BJ (cell line): ENCODE data around the gene RAB3B. TPM values are rescaled to one million over a fixed set of nuclear protein-coding genes. Genes with fewer than 3 reads are reported as not detected.
"Not testable (repeated sequence)": the region's sequence is repeated elsewhere in the genome, so short reads cannot be mapped to it uniquely, and the experiment has no call there.

Experiments used
- CTCF ChIA-PET: fragments of 350-600 bp; formaldehyde crosslinking; extraction: SDS; loops from one replicate; lab custom pipeline; 2021; ENCODE audit warnings: antibody characterized with exemption, inconsistent platforms; lab: Yijun Ruan, JAX
- POLR2A ChIA-PET: fragments of 300-600 bp; sonication (Branson Sonifier 250); formaldehyde crosslinking; extraction: SDS; loops from one replicate; lab custom pipeline; 2021; ENCODE audit warnings: antibody characterized with exemption; lab: Charles Lee
- DNase-seq: peaks from one replicate; pipeline ENCODE4 v3.0.0-alpha.2; 2011; ENCODE audit warnings: low read depth
- H3K27me3 ChIP-seq: 2 replicates; pipeline ENCODE4 v1.6.0; 2011; ENCODE audit warnings: low read length; ENCODE audit not compliant: control insufficient read depth, insufficient read depth
- H3K36me3 ChIP-seq: 2 replicates; pipeline ENCODE4 v1.5.1; 2011; ENCODE audit warnings: low read length; ENCODE audit not compliant: control insufficient read depth, insufficient read depth
- H3K4me3 ChIP-seq: 2 replicates; pipeline ENCODE4 v1.5.1; 2011; ENCODE audit warnings: low read depth, mild to moderate bottlenecking, control low read depth, low read length
- CTCF ChIP-seq: IDR thresholded peaks from 2 replicates; pipeline ENCODE4 v1.5.1; 2011; ENCODE audit warnings: low read depth, mild to moderate bottlenecking, control low read depth, inconsistent platforms, low read length, moderate library complexity; ENCODE audit not compliant: insufficient read depth
- polyA plus RNA-seq: library from polyadenylated mRNA; depleted of rRNA; stranded (reverse); fragments of >200 nt; gene quantifications from 2 replicates; pipeline ENCODE4 v1.2.3, GENCODE V29; 2011

RAB3B gene
- polyA plus RNA-seq, 1 experiment: 27.4 TPM

GRCh38 chr1:51898090-51898734 is 92.3 kb downstream of the RAB3B start:
- no peak for TF ChIP-seq CTCF
- H3K27me3 ChIP-seq: no peaks in the 10 kb centered on the region
- ChIA-PET POLR2A (interaction anchor here (0.6 to 1.8 kb wide), 7 partner anchors 12 to 735 kb away, joined by 3 to 10 read pairs (median 5); no protein-coding TSS in a partner anchor), CTCF (interaction anchor here (1.2 to 5.7 kb wide), 14 partner anchors 9 to 106 kb away, joined by 3 to 82 read pairs (median 9); no protein-coding TSS in a partner anchor)
- peak; percentile 91 for DNase-seq
- no peak overlapping the region for H3K4me3 ChIP-seq
- H3K36me3 ChIP-seq: no peaks in the 10 kb centered on the region

DNA sequence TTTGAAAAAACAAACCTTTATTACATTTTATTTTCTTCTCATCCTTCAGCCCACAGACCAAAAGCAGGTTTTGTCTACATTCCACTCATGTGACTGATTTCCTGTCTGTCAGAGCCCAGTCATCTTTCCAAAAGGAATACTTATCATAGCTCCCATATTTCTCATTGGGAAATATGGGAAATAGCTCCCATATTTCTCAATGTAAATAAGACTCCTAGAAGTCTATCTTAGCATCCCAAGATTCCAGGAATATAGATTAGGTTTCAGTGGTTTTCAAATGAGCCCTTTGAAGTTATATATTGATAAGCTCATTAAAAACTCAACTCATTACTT is 92.8 kb downstream of the RAB3B start:
- DNase-seq: peak; percentile 83
- H3K36me3 ChIP-seq: no peaks in the 10 kb centered on the region
- no peak overlapping the region for H3K4me3 ChIP-seq
- ChIA-PET POLR2A (interaction anchor here (0.6 to 1.8 kb wide), 6 partner anchors 12 to 446 kb away, joined by 3 to 10 read pairs (median 4); no protein-coding TSS in a partner anchor), CTCF (interaction anchor here (1.0 to 5.7 kb wide), 18 partner anchors 9 to 107 kb away, joined by 3 to 82 read pairs (median 7); no protein-coding TSS in a partner anchor)
- TF ChIP-seq CTCF: no peak
- H3K27me3 ChIP-seq: no peaks in the 10 kb centered on the region

DNA sequence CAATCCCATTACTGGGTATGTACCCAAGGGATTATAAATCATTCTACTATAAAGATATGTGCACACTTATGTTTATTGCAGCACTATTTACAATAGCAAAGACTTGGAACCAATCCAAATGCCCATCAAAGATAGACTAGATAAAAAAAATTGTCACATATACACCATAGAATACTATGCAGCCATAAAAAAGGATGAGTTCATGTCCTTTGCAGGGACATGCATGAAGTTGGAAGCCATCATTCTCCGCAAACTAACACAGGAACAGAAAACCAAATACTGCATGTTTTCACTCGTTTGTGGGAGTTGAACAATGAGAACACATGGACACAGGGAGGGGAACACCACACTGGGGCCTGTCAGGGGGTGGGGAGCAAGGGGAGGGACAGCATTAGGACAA is 95.8 kb downstream of the RAB3B start:
- H3K27me3 ChIP-seq, H3K36me3 ChIP-seq, POLR2A ChIA-PET, H3K4me3 ChIP-seq, DNase-seq: not testable (repeated sequence)
- CTCF ChIA-PET: interaction anchor here (3.5 kb wide), 1 partner anchor 110 kb away, joined by 39 read pairs; no protein-coding TSS in a partner anchor

DNA sequence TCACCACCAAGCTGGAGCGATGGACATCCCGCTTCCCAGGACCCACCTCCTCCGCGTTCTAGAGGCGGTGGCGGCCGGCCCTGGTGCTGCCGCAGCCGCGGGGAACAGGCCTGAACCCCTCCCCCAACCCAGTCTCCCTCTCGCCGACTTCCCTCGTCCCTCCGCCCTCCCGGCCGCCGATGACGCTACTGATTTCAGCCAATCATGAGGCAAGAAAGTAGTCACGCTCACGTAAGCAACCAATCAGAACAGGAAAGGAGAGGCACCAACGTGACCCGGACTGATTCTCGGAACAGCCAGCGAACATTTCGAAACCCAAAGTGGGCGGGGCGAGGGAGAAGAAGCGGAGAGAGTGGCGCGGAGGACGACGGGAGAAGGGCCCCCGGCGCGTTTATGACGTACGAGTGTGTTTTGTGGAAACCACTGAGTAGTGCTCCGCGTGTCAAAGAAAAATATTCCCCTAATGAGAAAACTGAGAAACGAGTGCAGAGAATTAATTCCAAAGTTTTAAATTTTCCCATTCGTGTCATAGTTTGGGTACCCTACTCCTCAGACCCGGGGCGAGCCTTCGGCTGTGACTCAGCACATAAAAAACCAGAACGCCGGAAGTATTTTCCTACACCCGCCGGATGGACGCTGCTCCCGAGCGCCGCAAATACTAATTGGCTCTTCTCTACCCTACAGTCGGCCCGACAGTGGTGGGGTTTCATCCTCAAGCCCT is 111.7 kb downstream of the RAB3B start, which contains the start of gene NRDC:
Gene NRDC (minus strand): TSS at position 112 of the 721 bp plus-strand sequence. CDS start 112 bp downstream, outside the sequence.
- CTCF ChIA-PET: interaction anchor here (0.7 to 1.4 kb wide), 4 partner anchors 9 to 119 kb away, joined by 3 to 10 read pairs (median 3); no protein-coding TSS in a partner anchor

DNA sequence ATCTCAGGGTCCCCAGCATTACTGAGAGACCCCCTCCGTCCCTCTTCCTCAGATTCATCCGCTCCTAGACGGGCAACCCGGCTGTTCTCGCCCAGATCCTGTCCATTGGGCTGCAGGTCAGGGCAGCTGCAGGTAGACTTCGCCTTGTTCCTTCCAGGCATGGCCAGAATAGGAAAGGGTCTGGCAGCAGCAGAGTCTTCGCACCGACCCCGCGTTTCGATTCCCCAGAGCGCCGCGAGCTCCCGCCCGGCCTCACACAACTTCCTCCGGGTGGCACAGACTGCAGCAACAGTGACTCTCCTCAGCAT is 112.2 kb downstream of the RAB3B start:
- TF ChIP-seq CTCF: no peak
- Histone ChIP-seq H3K4me3 (peak overlapping the region; percentile 99), H3K27me3 (no peaks in the 10 kb centered on the region), H3K36me3 (no peaks in the 10 kb centered on the region; the same call in 1 of the 2 replicates)
- ChIA-PET CTCF (interaction anchor here (0.8 kb wide), 1 partner anchor 18 kb away, joined by 3 read pairs; no protein-coding TSS in a partner anchor), POLR2A (interaction anchor here (0.5 kb wide), 1 partner anchor 1037 kb away, joined by 3 read pairs; no protein-coding TSS in a partner anchor)
- DNase-seq: no peak

More for the DNA sequence above, 111.7 kb downstream of the RAB3B start, which contains the start of gene NRDC:
- no peaks in the 10 kb centered on the region for H3K27me3 ChIP-seq
- H3K36me3 ChIP-seq: no peaks in the 10 kb centered on the region; the same call in 1 of the 2 replicates
- H3K4me3 ChIP-seq: peak within 1 kb of the TSS; percentile 99
- no peak for TF ChIP-seq CTCF
- POLR2A ChIA-PET: interaction anchor here (0.5 kb wide), 1 partner anchor 1037 kb away, joined by 3 read pairs; no protein-coding TSS in a partner anchor
- peak; percentile 99 for DNase-seq
